Measurements from ENCODE around the gene RPTOR.

The RPTOR gene

GRCh38 chr17:80649200-80649644, 104.6 kb downstream of the RPTOR start:
- no peak for FAIRE-seq

- FAIRE-seq, result no peak
These were observed 105.2 kb downstream of the RPTOR start for GRCh38 chr17:80649672-80650330.

- no peak for FAIRE-seq
These were observed 105.7 kb downstream of the RPTOR start for GRCh38 chr17:80650331-80650672.

GRCh38 chr17:80650751-80651518, 106.3 kb downstream of the RPTOR start:
- no peak for FAIRE-seq

GRCh38 chr17:80652756-80653330, 108.2 kb downstream of the RPTOR start:
- no peak for FAIRE-seq

- FAIRE-seq, result no peak
These were observed 109.2 kb downstream of the RPTOR start for GRCh38 chr17:80653856-80654255.

GRCh38 chr17:80655608-80656007, 111.0 kb downstream of the RPTOR start:
- FAIRE-seq, result no peak

- no peak for FAIRE-seq
These were observed 112.0 kb downstream of the RPTOR start for GRCh38 chr17:80656590-80656989.

GRCh38 chr17:80657561-80657960, 112.9 kb downstream of the RPTOR start:
- no peak for FAIRE-seq

GRCh38 chr17:80658821-80659220, 114.2 kb downstream of the RPTOR start:
- FAIRE-seq, result no peak

- FAIRE-seq, result no peak
These were observed 115.0 kb downstream of the RPTOR start for GRCh38 chr17:80659651-80660050.

- FAIRE-seq, result no peak
These were observed 116.0 kb downstream of the RPTOR start for GRCh38 chr17:80660527-80661198.

- no peak for FAIRE-seq
These were observed 117.9 kb downstream of the RPTOR start for GRCh38 chr17:80662557-80662956.

GRCh38 chr17:80663781-80664206, 119.2 kb downstream of the RPTOR start:
- no peak for FAIRE-seq

GRCh38 chr17:80664217-80664790, 119.7 kb downstream of the RPTOR start:
- no peak for FAIRE-seq

- no peak for FAIRE-seq
These were observed 121.2 kb downstream of the RPTOR start for GRCh38 chr17:80665792-80666191.

- FAIRE-seq, result no peak
These were observed 122.2 kb downstream of the RPTOR start for GRCh38 chr17:80666867-80667266.

- FAIRE-seq, result no peak
These were observed 123.0 kb downstream of the RPTOR start for GRCh38 chr17:80667462-80668277.

- no peak for FAIRE-seq
These were observed 123.9 kb downstream of the RPTOR start for GRCh38 chr17:80668375-80669148.

GRCh38 chr17:80671039-80671824, 126.6 kb downstream of the RPTOR start:
- FAIRE-seq, result no peak

- no peak for FAIRE-seq
These were observed 127.1 kb downstream of the RPTOR start for GRCh38 chr17:80671825-80672110.
